HG03135 (cell line): ENCODE measurements around the gene ITGA5.

Experiments used
- ATAC-seq: cut with Tn5 transposase; IDR thresholded peaks from one replicate; pipeline ENCODE4 v1.9.1; 2021; ENCODE audit warnings: mild to moderate bottlenecking, moderate library complexity; ENCODE audit not compliant: unreplicated experiment

Gene ITGA5

DNA sequence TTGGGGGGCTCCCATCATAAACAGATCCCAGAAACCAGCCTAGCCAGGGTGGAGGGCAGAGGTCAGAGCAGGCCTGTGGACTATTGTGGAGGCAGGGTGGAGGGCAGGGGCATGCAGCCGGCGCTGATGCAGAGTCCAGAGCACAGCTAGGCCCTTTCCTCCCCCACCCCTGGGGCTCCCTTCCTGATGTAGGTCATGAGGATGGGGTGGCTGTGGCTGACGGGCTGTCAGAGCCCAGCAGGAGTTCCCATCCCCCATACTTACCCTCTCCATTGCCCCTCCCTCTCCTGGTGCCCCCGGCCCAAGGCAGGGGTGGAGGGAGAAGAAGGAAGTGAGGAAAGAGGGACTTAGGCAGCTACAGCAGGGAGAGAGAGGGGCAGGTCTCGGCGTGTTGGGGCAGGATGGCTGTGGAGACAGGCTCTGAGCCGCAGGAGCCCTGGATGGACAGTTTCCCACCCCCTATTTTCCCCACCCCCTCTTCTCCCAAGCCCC lies 28.8 kb downstream of the ITGA5 start:
- ATAC-seq: no peak

DNA sequence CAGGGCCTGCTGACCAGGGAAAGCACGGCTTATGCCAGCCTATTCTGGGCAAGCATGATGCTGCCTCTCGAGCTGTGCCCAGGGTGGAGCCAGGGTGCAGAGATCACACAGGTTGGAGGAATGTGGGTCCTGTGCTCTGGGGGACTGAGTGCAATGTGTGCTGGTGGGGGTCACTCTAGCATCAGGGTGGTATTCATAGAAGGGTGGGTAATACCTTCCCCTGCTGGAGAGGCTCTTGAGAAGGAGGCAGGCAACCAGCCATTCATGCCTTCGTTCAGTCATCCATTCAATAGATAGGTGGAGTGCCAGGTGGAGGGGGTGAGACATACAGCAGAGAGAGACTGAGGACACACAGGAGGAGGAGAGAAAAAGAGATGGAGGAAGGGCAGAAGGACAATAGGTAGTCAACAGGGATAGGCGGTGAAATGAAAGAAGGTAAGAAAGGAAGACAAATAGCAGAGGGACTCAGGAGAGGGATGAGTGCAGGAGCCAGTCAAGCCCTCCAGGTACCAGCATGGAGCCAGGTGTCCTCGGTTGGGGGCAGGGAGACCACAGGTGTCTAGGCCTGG lies 29.4 kb downstream of the ITGA5 start:
- ATAC-seq: no peak

DNA sequence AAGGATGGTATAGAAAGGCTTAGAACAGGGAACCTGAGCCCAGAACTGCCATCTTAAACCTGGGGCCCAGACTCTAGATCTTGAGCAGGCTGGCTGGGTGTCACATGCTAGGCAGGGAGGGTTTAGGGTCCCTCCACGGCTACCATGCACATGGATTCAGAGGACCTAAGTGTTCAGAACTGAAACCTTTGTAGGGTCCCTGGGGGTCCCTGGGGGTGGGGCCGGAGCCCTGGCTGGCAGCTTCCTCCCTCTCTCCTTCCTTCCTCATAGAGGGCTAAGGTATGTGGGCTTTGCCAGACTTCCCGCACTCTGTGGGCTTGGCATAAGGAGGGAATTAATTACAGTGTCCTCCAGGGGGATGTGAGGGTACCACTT lies 29.9 kb downstream of the ITGA5 start:
- ATAC-seq: no peak

DNA sequence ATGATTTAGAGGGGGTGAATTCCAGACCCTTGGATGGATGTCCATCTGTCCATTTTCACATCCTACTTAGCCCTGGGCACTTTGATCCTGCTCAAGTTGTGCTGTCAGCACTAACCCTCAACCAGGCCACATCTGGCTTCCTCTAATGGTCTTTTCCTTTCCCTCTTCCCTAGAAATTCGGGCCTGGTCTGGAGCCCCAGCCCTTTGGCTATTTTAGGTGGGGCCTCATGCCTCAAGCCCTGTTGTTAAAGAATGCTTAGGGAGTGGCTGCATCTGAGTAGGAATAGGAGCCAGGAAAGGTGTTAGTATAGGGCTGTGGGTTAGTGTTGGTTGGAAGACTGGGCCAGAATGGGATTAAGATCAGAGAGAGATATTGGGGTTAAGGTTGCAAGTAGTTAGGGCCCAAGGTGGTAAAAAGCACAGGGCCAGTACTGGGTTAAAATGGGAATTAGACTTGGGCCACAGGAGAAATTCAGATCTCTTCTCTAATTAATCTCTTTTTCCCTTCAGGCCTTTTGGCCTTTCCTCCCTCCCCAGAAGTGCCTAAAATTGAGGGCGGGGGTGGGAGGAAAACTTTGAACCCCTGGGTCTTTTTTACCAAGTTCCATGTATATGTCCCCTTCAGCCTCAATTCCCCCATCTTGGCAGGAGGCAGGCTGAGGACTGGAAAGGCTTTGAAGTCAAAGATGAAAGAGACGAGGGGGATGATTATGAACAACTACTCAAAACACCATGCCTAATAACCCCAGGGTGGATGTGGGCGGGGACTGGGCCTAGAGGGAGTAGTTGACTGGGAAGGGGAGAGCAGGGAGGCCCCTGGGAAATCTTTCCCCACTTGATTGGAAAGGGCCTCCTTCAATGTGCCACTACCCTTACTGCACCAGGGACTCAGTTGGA lies 30.6 kb downstream of the ITGA5 start:
- ATAC-seq: no peak

DNA sequence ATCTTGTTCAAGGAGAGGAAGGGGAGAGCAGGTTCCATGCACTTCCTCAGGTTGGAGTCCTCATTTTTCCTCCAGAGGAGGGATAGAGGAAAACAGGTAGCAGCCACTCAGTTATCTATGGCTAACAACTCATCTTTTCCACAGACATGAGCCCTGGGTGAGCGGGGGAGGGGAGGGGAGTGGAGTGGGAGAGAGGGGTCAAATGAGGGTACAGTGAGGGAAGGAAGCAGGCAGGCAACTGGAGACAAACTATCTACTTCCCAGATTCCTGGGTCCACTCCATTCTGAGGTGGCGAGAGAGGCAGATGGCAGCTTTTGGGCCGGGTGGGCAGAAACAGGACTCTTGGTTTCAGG lies 32.0 kb downstream of the ITGA5 start:
- ATAC-seq: no peak

DNA sequence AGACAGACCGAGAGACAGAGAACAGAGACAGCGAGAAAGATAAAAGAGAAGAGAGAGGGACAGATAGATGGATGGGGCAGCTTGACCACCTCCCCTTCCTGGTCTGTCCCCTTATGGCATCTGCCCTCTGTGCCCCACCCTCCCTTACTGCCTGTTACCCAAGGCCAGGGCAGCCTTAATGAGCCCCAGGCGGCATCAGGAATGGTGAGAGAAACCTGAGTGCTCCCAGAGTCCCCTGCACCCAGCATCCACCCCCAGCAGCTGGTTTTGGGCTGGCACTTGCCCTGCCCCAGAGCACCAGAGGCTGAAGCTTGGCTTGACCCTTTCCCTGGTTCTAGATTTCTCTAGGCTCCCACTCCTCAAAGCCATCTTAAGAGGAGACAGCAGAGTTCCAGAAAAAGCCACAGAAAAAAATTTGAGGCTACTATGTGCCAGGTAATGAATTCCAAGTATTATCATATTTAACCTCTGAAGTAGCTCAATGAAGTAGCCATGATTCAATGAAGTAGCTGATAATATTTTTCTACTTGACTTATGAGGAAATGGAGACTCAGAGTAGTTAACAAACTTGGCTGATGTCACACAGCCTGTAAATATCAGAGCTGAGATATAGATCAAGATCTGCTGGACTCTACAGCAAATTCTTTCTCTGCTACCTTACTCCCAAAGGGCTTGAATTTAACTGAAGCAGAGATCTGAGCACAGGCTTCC lies 32.5 kb downstream of the ITGA5 start:
- ATAC-seq: no peak

DNA sequence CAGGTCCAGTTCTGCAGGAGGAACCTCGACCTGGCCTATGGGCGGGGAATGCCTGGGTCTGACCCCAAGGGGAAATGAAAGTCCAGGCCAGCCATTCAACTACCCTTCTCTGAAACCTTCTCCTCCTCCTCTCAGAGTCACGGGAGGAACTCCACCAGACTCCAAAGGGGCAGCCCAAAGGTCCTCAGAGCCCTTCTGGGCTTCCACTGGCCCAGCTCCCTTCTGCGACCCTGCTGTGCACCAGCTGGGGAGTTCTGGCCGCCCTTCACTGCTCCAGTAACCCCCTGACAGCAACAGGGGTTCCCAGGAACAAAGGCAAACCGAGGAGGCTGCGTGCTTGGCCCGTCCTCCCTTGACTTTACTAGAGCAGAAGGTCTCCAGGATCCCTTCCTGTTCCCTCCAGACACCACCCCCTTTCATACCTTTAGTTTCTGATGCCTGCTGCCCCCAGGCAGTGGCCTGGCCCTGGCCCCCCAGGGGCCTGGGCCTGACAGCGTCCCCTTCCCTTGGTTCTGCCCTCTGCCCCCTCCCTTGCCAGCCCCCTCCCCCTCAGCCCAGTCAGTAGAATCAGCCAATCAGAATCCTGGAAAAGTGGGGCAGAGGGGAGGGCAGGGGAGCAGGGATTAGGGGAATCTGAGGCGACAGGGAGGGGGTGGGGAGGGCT lies 33.7 kb downstream of the ITGA5 start:
- no peak for ATAC-seq

DNA sequence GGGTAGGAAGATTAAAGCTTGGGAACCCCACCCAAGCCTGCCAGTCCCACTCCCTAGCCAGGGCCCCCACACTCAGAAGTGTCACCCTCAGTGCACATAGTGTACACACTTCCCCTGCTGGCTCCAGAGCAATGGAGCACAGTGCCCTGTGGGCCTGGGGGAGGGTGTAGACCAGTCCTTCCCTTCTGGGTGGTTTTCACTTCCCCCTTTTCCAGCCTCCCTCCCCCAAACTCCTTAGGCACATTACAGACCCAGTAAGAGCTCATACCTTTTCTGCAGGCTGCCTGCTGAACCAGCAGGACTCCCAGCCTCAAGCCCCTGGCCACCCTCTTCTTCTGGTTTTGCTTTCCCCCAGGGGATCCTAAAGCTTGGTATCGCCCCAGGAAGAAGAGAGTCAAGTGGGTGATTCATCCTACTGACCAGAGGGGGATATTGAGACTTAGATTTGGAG lies 34.5 kb downstream of the ITGA5 start, which contains the start of gene ZNF385A:
TSS of gene ZNF385A (minus strand) at position 143 of the 451 bp plus-strand sequence. CDS start 219 bp downstream, outside the sequence.
- ATAC-seq: no peak

DNA sequence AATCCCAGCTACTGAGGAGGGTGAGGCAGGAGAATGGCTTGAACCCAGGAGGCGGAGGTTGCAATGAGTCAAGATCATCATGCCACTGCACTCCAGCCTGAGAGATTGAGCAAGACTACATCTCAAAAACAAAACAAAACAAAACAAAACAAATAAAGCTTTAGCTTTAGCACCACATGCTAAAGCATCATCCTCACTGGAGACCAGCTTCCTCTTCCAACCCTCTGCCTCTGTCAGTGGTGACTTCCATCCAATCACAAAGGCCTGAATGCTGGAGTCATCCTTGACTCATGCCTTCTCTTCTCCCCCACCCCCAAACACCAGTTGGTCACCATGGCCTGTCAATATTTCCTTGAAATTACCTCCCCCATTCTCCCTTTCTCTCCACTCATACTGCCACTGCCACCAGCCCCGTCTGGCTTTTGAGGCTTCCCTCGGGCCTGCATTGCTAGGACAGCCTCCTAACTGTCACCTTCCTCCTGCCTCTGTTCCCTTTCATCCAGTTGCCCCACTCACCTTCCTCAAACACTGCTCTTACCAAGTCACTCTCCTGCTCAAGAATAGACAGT lies 35.9 kb downstream of the ITGA5 start:
- ATAC-seq: no peak

DNA sequence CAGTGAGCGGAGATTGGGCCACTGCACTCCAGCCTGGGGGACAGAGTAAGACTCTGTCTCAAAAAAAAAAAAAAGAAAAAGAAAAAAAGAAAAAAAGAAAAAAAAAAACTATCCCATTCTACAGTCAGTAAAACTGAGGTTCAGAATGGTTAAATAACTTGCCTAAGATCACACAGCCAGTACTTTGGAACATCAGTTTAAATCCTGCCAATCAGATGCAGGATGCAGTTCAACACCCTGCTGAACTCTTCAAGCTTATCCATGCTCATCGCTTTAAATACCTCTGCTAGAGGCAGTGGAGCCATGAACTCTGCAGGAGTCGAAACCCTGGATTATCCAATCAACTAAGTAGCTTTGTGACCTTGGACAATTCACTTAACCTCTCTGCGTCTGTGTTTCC lies 37.9 kb downstream of the ITGA5 start:
- ATAC-seq: no peak

DNA sequence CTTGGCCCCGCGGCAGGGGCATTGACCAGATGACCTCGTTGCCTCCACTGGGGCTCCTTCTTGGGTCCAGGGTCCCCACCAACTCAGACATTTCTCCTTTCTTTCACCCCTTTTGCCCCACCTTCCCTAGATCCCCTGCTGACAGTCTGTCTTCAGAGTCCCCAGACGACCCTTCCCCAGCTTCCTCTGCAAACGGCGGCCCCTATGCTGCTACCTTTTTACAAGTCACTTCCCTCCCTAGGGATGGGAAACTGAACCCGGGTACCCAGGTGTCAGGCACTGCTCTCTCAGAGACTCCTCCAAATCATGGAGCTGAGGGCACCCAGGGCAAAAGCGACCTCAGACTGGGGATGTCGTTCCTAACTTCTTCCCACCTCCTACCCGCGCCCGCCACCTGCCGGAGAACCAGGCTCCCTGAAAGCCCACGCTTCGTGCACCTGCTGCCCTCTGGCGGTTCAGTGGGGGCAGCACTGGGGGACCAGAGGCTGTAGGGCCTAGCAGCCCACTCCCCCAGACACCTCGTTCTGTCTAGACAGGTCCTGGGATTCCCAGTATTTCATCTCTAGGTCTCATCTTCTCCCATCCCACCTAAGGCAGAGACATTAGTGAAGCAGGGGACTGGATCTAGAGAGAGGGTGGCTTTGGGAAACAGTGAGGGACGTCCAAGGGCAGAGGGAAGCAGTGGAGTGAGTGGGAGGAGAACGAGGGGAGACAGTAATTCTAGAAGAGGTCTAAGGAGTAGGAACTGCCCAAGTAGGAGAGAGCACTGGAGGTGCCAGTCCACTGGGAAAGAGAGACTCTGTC lies 39.5 kb downstream of the ITGA5 start:
- peak; percentile 79 for ATAC-seq

DNA sequence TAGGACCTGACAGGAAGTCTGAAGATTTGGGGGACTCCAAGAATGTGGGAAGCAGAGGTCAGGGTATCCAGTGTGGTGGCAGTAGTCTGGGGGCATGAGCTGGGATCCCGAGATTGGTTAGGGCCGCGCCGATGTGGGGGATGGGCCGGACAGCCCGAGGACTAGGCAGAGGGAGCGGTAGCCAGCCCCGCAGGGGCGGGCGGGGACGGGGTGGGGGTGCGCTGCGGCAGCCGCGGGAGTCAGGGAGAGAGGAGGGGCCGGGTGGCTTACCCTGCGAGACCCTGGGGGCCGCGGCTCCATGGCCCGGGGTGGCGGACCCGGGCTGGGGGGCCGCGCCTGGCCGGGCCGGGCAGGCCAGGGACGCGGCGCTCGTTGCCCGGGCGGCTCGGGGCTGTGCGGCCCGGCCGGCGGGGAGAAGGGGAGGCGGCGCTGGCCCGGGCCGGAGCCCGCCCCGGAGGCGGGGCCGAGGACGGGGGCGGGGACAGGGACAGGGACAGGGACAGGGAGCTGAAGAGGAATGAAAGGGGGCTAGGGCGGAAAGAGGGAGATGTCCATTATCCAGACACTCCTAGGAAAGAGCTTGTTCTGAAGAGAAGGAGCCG lies 40.2 kb downstream of the ITGA5 start:
- ATAC-seq: peak; percentile 42

DNA sequence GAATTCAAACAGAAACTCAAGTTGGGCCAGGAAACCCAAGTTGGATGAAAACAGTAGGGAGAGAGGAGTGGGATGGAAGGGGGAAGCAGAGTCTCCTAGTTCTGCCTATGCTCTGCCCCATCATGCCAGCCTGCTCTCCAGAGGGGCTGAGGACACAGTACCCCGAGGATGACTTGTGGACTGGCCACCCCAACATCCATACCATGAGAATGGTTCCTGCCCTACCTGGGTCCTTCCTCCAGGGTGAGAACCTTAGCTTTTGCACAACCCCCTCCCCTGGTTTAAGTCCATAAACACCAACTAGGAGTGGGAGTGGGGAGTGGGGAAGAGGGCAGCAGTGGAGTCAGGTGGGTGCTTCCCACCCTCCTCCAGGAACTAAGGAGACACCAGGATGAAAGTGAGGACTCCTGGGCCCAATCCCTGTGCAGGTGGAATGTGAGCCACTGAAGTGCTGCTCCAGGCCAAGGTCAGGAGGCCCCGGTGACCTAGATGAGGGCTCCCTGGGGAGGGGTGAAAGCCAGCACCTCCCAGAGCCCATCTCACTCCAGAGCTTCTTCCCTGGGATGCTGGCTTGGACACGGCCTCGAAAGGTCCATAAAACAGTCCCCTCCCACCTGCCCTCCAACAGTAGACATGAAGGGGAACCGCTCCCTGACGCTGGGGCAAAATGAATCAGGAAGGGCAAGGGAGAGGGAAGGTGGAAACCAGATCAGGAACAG lies 41.1 kb downstream of the ITGA5 start:
- ATAC-seq: no peak

DNA sequence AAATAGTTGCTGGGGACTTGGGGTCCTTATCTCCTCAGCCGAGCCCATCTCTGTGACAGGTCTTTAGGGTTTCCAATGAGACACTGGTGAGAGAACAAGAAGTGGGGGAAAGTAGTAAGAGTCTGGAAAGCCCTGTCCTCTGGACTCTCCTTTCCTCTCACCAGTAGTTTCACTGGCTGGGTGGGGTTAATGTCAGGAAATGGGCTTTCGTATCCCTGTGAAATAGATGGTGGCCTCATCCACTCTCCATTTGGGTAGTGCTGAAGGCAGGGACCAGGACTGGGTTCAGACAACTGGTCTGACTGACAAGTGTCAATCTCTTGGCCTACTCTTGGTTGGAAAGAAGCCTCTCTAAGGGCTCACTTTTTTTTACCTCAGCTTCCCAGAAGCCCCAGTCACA lies 42.1 kb downstream of the ITGA5 start:
- no peak for ATAC-seq

DNA sequence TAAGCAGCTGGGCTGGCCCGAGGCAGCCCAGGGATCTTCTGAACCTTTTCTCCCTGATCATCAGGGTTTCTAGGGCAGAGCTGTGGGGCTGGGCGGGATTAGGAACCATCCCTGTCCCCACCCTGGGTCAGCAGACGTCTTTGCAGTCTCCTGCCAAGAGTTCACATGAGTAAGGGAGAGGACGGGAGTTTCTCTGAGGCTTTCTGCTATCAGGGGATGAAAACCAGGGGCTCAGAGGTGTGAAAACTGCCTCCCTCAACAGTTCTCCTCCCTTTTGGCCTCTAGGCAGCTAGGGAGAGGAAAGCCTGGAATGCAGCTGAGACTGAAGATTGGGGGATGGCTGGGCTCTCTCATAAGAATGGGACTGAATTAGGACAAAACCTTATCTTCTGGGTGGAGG lies 42.5 kb downstream of the ITGA5 start:
- ATAC-seq: no peak

DNA sequence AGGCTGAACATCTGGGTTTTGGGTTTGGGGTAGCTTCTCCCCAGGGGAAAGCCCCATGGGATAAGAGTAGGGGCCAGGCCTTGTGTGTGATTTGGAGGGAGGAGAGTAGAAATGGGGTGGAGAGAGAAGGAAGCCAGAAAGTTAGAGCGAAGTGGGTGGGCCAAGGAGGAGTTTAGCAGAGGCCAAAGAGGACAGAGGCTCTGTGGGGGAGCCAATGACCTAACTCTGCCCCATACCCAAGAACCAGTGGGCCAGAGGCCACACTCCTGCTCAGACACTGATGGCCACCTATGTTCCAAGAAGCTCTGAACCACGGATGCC lies 43.8 kb downstream of the ITGA5 start:
- ATAC-seq: no peak

DNA sequence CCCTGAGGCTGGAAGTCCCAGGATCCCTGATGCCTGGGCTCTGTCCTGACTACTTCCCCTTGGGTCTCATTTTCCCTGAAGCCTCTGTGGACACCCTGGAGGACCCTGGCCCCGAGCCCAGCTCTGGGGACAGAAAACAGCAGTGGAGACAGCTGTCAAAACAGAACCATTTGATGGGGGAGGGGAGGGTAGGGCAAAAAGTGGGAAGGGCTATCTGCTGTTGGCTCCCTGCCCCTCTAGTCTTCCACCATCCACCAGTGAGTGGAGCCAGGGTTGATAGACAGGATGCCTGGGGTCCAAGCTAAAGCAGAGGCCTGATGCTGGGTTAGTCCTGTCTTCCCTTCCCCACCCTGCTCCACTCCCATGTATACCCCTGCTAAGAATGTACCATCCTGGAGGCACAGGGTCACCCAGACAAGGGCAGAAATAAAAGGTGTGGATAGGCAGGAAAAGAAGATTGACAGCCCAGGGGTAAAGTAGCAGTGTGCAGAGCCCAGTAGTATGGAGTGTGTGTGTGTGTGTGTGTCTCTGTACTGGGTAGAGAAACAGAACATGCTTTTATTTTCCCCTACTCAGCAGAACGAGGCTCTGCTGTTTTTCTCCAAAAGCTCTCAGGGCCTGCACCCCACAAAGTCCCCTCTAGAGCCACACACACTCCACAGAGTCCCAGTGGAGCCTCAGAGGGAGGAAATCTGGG lies 44.4 kb downstream of the ITGA5 start:
- no peak for ATAC-seq
